Lung (tissue), 16 donors: ENCODE results near the gene CARMIL3. TPM values are rescaled to one million over a fixed set of nuclear protein-coding genes. Genes with fewer than 3 reads are reported as not detected.
"Not testable (repeated sequence)": the region's sequence is repeated elsewhere in the genome, so short reads cannot be mapped to it uniquely, and the experiment has no call there.

Source experiments
- ATAC-seq: fragments of 200-7000 bp; cut with Tn5 transposase; one replicate; pipeline ENCODE4 v1.9.1; 2020; ENCODE audit warnings: moderate number of reproducible peaks; ENCODE audit not compliant: insufficient read depth, low FRiP score
- DNase-seq, 3 donors: peaks; one replicate each; pipeline ENCODE4 v3.0.0-alpha.2; 2013 to 2017
- H3K27ac ChIP-seq, 2 donors: one replicate each; pipeline ENCODE4 v1.5.1; 2013; ENCODE audit warnings: mild to moderate bottlenecking in 2 of 2, moderate library complexity in 2 of 2, control low read depth in 1 of 2, inconsistent platforms in 1 of 2, low read depth in 1 of 2, low read length in 1 of 2
- H3K27me3 ChIP-seq, 3 donors: one replicate each; pipeline ENCODE4 v1.5.1; 2013; ENCODE audit warnings: low read length in 2 of 3; ENCODE audit not compliant: control insufficient read depth in 3 of 3, insufficient read depth in 3 of 3
- H3K36me3 ChIP-seq, 4 donors: one replicate each; pipeline ENCODE4 v1.5.1; 2013; ENCODE audit warnings: low read length in 4 of 4, mild to moderate bottlenecking in 1 of 4, moderate library complexity in 1 of 4; ENCODE audit not compliant: control insufficient read depth in 4 of 4, insufficient read depth in 4 of 4
- H3K4me1 ChIP-seq, 5 donors: one replicate each; pipeline ENCODE4 v1.5.1; 2013; ENCODE audit warnings: low read length in 5 of 5, mild to moderate bottlenecking in 2 of 5, moderate library complexity in 1 of 5; ENCODE audit not compliant: control insufficient read depth in 5 of 5, insufficient read depth in 5 of 5
- H3K4me3 ChIP-seq: one replicate; pipeline ENCODE4 v1.5.1; 2013; ENCODE audit warnings: mild to moderate bottlenecking, control low read depth, moderate library complexity
- H3K9ac ChIP-seq, 2 donors: one replicate each; pipeline ENCODE4 v1.5.1; 2013; ENCODE audit warnings: low read length in 2 of 2, control low read depth in 1 of 2; ENCODE audit not compliant: insufficient read depth in 1 of 2
- H3K9me3 ChIP-seq, 4 donors: one replicate each; pipeline ENCODE4 v1.5.1; 2013; ENCODE audit warnings: low read length in 3 of 4, mild to moderate bottlenecking in 1 of 4, moderate library complexity in 1 of 4; ENCODE audit not compliant: control insufficient read depth in 4 of 4, insufficient read depth in 3 of 4
- WGBS, 2 donors: extraction: QIAGEN DNeasy Blood & Tissue Kit; methylation state at CpG; one replicate each; pipeline ENCODE4 v1.1.7; 2013; 5-methylcytosine and 5-hydroxymethylcytosine counted together
- long read RNA-seq, 5 donors: transcript quantifications; one replicate each; lab custom pipeline, GENCODE V29; 2026
- polyA plus RNA-seq, 2 donors: library from polyadenylated mRNA; stranded (reverse); fragments of 200-250 nt; gene quantifications; one replicate each; pipeline ENCODE4 v1.2.1, GENCODE V29; 2013
- total RNA-seq, 2 donors: library from RNA; depleted of rRNA in 1 of 2; stranded (reverse); fragments of >200 nt in 1 of 2; gene quantifications; one replicate each; pipeline ENCODE4 v1.2.1, GENCODE V29; 2014 to 2021
- TF ChIP-seq, protein P1 (sequence below): IDR thresholded peaks from 2 replicates; pipeline ENCODE4 v1.5.1; 2012; ENCODE audit warnings: mild to moderate bottlenecking; ENCODE audit errors: control extremely low read depth, extremely low read depth
- donor health status: control.
- donor health status: control.
- donor health status: Bipolar disorder and iron deficiency.
- donor health status: healthy.
- donor health status: DM: yes; HTN: yes; CAD: no.

CARMIL3 gene, protein sequence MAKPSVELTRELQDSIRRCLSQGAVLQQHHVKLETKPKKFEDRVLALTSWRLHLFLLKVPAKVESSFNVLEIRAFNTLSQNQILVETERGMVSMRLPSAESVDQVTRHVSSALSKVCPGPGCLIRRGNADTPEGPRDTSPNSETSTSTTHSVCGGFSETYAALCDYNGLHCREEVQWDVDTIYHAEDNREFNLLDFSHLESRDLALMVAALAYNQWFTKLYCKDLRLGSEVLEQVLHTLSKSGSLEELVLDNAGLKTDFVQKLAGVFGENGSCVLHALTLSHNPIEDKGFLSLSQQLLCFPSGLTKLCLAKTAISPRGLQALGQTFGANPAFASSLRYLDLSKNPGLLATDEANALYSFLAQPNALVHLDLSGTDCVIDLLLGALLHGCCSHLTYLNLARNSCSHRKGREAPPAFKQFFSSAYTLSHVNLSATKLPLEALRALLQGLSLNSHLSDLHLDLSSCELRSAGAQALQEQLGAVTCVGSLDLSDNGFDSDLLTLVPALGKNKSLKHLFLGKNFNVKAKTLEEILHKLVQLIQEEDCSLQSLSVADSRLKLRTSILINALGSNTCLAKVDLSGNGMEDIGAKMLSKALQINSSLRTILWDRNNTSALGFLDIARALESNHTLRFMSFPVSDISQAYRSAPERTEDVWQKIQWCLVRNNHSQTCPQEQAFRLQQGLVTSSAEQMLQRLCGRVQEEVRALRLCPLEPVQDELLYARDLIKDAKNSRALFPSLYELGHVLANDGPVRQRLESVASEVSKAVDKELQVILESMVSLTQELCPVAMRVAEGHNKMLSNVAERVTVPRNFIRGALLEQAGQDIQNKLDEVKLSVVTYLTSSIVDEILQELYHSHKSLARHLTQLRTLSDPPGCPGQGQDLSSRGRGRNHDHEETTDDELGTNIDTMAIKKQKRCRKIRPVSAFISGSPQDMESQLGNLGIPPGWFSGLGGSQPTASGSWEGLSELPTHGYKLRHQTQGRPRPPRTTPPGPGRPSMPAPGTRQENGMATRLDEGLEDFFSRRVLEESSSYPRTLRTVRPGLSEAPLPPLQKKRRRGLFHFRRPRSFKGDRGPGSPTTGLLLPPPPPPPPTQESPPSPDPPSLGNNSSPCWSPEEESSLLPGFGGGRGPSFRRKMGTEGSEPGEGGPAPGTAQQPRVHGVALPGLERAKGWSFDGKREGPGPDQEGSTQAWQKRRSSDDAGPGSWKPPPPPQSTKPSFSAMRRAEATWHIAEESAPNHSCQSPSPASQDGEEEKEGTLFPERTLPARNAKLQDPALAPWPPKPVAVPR (N-terminal part only)
- total RNA-seq (1 to 10 TPM in 1 of 2 donors, under 1 TPM in 1; 0.37 to 2.4 TPM), polyA plus RNA-seq (under 1 TPM; 0.71 to 0.85 TPM)
- long read RNA-seq, donor 1 = 0 reads
- long read RNA-seq, donor 2 = 0 reads
- long read RNA-seq, donor 3 = 0 reads
- long read RNA-seq, donor 4 = 0 reads
- long read RNA-seq, donor 5 = 0 reads

DNA sequence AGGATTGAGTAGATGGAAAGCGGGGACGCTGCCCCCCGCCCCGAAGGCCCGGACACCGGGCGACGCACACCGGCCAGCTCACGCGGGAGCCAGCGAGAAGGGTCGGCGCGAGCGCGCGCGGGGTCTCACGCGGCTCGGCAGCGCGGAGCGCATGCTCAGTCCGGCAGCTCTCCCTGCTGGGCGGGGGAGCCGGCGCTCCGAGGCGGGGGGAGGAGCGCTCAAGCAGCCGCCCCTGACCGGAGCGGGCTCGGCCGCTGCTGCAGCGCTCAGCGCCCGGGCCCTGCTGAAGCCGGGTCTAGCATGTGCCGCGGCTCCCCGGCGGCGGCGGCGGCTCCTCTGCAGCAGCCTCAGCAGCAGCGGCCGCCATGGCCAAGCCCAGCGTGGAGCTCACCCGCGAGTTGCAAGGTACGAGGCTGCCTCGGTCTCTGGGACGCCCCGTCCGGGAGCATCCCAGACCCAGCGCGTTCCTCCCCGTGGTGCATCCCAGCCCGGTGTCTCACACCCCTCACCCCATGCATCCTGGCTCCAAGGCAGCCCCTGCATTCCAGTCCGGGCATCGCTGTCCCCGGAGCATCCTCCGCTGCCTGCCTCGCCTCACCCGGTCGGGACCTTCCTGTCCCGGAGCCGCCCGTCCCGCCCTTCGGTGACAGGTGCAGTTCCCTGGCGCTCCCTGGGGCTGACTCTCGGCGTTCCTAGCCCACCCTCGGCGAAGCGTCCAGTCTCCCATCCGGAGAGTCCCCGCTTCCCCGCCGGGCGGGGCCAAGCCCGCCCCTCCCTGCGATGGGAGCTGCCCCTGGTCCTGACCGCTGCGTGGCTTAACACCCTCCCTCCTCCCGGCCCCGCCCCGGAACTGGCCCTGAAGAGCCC, at the start of gene CARMIL3:
CARMIL3 (plus strand) TSS at position 221 of the 867 bp plus-strand sequence; CDS start at position 366, 145 bp downstream.
- DNase-seq (peak; percentile 68 to 89 (median 77)), ATAC-seq (peak; percentile 90)
- Histone ChIP-seq H3K36me3 (no peaks in the 10 kb centered on the region), H3K4me3 (peak within 1 kb of the TSS; percentile 75), H3K27ac (peak within 1 kb of the TSS; percentile 48 to 63), H3K4me1 (peaks cover 0 to 18% (median 0%) of the 10 kb centered on the region in 5 donors), H3K9me3 (no peaks in the 10 kb centered on the region), H3K27me3 (peaks cover 0 to 6% (median 3%) of the 10 kb centered on the region in 3 donors), H3K9ac (peak within 1 kb of the TSS; percentile 17 to 60)
- TF ChIP-seq, protein P1, sequence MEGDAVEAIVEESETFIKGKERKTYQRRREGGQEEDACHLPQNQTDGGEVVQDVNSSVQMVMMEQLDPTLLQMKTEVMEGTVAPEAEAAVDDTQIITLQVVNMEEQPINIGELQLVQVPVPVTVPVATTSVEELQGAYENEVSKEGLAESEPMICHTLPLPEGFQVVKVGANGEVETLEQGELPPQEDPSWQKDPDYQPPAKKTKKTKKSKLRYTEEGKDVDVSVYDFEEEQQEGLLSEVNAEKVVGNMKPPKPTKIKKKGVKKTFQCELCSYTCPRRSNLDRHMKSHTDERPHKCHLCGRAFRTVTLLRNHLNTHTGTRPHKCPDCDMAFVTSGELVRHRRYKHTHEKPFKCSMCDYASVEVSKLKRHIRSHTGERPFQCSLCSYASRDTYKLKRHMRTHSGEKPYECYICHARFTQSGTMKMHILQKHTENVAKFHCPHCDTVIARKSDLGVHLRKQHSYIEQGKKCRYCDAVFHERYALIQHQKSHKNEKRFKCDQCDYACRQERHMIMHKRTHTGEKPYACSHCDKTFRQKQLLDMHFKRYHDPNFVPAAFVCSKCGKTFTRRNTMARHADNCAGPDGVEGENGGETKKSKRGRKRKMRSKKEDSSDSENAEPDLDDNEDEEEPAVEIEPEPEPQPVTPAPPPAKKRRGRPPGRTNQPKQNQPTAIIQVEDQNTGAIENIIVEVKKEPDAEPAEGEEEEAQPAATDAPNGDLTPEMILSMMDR = no peak
- WGBS, 2 donors = 1 to 2% methylated on average over 66 to 92 of the region's 92 CpGs

DNA sequence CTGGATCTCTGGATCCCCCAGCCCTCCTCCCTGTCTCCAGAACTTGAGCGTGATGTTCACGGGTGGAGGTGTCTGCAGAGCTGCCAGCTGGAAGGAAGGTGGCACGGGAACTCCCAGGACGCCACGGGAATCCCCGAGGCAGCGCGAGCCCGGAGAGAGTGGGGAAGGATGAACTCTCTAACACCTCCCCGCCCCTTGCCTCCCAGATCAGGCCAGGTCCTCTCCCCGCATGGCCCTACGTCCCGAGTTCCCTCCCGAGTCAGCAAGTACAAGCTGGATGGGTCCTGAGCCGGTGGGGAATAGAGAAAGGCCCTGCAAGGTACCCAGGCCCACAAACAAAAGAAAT, 45.4 kb upstream of the CARMIL3 start:
- H3K9me3 ChIP-seq, H3K36me3 ChIP-seq, H3K27me3 ChIP-seq, DNase-seq, H3K9ac ChIP-seq, H3K27ac ChIP-seq, H3K4me1 ChIP-seq: not testable (repeated sequence)
- peak; percentile 31 for ATAC-seq
- peak overlapping the region; percentile 35 for H3K4me3 ChIP-seq
- WGBS, 2 donors = 0% methylated on average over 1 to 6 of the region's 15 CpGs

DNA sequence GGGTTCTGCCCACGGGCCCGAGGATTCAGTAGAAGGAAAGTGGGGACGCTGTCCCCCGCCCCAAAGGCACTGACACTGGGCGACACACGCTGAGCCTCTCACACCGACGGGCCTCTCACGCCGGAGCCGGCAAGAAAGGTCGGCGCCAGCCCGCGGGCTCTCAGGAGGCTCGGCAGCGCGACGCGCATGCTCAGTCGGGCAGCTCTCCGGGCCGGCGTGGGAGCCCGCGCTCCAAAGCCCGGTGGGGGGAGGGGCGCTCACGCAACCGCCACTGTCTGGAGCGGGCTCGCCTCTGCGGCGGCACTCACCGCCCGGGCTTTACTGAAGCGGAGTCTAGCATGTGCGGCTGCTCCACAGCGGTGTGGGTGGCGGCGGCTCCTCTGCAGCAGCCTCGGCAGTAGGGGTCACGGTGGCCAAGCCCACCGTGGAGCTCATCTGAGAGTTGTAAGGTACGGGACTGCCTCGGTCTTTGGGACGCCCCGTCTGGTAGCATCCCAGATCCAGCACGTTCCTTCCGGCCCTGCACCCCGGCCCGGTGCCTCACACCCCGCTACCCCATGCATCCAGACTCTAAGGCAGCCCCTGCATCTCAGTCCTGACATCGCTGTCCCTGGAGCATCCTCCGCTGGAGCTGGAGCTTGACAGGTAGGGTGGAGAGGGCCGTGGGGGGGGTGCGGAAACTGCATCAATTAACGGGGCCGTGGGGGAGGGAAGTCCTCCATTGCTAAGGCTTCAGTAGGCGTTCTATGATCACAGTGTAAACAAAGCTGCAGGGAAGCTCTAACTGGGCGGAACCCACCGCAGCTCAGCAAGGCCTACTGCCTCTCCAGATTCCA, 44.8 kb upstream of the CARMIL3 start:
- H3K27ac ChIP-seq = peak overlapping the region in 1 of 2 donors; percentile 47
- H3K9me3 ChIP-seq, H3K36me3 ChIP-seq, H3K27me3 ChIP-seq, H3K4me1 ChIP-seq, H3K9ac ChIP-seq: not testable (repeated sequence)
- WGBS, 2 donors = 1 to 3% methylated on average over 28 to 60 of the region's 62 CpGs
- DNase-seq = peak; percentile 56 to 73 (median 72)
- ATAC-seq = peak; percentile 91
- peak overlapping the region; percentile 35 for H3K4me3 ChIP-seq
